Cerebellar cortex (tissue), 1 donor: ENCODE results near the gene NUDT3.
"Not testable (repeated sequence)": the region's sequence is repeated elsewhere in the genome, so short reads cannot be mapped to it uniquely, and the experiment has no call there.

Experiments used
- DNase-seq: peaks from one replicate; pipeline ENCODE4 v3.0.0-alpha.2; 2015; ENCODE audit warnings: low spot score

The NUDT3 gene

DNA sequence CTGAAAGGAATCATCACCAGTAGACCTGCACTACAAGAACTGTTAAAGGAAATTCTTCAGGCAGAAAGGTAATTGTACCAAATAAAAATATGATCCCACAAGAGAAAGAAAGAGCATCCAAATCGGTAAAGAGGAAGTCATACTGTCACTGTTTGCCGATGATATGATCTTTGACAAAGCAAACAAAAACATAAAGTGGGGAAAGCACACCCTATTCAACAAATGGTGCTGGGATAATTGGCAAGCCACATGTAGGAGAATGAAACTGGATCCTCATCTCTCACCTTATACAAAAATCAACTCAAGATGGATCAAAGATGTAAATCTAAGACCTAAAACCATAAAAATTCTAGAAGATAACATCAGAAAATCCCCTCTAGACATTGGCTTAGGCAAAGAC lies 140.1 kb downstream of the NUDT3 start:
- not testable (repeated sequence) for DNase-seq

DNA sequence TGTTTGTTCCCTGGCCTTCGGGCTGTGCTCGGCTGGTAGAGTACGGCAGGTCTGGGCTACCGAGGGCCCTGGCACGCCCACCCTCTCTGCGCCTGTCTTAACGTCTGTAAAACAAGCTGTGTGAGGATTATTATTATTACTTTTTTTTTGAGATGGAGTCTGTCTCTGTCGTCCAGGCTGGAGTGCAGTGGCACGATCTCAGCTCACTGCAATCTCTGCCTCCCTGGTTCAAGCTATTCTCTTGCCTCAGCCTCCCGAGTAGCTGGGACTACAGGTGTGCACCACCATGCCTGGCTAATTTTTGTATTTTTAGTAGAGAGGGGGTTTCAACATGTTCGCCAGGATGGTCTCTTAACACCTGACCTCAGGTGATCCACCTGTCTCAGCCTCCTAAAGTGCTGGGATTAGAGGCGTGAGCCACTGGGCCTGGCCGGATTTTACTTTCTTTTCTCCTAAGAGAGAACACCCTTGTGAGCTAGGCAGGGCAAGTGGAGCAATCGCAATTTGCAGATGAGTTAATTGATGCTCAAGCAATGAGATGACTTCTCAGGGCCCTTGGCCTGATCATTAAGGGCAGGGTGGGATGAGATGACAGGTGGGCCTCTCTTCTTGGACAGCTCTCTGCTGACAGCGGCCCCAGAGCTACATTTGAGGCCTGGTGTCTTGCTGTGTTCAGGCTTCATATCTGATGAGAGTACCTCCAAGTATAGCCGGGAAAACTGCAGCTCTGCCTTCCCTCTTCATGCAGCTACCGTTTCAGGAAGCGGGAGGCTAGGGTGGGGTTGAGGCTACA lies 142.8 kb downstream of the NUDT3 start:
- DNase-seq = no peak

GRCh38 chr6:34248727-34249468 lies 143.6 kb downstream of the NUDT3 start, which contains the start of gene SMIM29:
SMIM29 (minus strand) TSS chr6:34249006; CDS start chr6:34247791, 1,215 bp downstream.
- DNase-seq = peak; percentile 97

DNA sequence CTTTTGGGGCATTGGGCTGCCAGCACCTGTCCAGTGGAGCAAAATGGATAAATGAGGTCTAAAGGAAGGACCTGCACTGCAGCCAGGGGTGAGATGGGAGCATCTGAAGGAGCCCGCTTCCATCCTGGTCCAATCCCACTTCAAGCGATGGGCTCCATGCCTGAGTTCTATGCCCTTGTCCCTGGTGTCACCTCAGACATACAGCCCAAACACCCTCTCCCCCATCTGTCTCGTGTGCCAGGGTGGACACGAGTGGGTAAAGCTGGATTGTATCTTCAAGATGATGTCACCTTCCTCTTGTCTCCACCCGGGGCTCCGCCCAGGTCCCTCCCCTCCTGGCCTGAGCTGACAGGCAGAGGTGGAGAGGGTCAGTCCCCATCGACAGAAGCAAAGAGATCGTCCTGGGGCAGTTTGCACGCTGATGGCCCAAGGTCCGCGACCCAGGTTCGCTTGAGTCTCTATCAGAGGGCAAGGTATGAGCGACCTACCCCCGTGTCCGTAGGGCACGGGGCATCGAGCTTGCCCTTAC lies 144.2 kb downstream of the NUDT3 start:
- DNase-seq = peak; percentile 70

GRCh38 chr6:34247481-34248197 lies 144.8 kb downstream of the NUDT3 start:
- DNase-seq = peak; percentile 51

GRCh38 chr6:34246563-34247391 lies 145.7 kb downstream of the NUDT3 start:
- DNase-seq = peak; percentile 58

DNA sequence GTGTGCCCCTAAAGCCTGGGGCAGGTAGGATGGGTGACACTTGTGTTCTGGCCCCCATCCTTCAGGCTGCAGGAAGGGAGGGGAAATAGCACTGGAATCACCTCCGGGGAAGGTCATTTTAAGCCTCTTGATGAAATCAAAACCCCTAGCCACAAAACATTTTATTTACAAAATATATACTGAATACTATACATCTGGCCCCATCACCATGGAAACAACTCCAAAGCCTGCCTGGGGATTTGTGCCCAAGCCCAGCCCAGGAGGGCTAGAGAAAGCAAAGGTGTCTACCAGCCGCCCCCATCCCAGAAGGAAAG lies 146.3 kb downstream of the NUDT3 start:
- no peak for DNase-seq

DNA sequence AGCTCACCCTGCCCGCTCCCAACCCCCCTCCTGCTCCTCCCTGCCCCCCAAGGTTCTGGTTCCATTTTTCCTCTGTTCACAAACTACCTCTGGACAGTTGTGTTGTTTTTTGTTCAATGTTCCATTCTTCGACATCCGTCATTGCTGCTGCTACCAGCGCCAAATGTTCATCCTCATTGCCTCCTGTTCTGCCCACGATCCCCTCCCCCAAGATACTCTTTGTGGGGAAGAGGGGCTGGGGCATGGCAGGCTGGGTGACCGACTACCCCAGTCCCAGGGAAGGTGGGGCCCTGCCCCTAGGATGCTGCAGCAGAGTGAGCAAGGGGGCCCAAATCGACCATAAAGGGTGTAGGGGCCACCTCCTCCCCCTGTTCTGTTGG lies 146.7 kb downstream of the NUDT3 start:
- DNase-seq = not testable (repeated sequence)

GRCh38 chr6:34245032-34245760 lies 147.3 kb downstream of the NUDT3 start:
- DNase-seq = not testable (repeated sequence)

GRCh38 chr6:34243901-34244884 lies 148.3 kb downstream of the NUDT3 start:
- peak; percentile 50 for DNase-seq

- no peak for DNase-seq
Observed at GRCh38 chr6:34243131-34243771, 149.2 kb downstream of the NUDT3 start.

DNA sequence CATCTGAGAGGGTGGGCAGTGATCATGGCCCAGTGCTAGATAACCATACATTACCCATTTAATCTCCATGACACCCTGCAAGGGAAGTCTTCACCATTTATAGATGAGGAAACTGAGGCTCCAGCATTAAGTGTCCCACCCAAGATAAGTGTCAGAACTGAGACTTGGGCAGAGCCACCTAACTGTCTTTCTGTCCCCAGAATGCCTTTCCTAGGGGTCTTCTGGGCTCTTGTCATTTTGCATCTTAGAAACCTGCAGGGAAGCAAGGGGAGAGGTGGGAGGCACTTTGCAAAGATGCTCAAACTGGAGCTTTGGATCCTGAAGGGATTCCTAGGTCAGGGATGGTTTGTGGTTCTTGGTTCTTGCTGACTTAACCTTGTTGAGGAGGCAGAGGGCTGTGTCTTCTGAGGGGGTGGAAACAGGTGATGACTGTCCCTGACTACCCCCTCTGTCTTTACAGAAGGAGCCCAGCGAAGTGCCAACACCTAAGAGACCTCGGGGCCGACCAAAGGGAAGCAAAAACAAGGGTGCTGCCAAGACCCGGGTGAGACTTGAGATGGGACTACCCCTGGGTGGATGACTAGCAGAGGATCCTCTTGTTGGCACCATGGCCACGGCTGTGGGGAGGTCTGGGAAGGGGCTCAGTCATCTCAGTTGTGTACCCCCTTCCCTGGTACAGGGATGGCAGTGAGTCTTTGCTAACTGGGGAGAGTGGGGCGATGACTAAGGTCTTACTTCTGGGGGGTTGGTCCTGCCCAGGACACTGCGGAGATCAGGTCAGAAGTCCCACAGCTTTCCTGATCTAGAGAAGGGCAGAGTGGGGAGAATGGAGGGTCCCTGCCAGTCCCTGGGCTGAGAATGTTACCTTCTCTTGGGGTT lies 150.0 kb downstream of the NUDT3 start:
- DNase-seq = no peak

- DNase-seq = no peak
Observed at GRCh38 chr6:34241351-34242215, 150.9 kb downstream of the NUDT3 start.

- DNase-seq = no peak
Observed at GRCh38 chr6:34240329-34241248, 151.9 kb downstream of the NUDT3 start.

DNA sequence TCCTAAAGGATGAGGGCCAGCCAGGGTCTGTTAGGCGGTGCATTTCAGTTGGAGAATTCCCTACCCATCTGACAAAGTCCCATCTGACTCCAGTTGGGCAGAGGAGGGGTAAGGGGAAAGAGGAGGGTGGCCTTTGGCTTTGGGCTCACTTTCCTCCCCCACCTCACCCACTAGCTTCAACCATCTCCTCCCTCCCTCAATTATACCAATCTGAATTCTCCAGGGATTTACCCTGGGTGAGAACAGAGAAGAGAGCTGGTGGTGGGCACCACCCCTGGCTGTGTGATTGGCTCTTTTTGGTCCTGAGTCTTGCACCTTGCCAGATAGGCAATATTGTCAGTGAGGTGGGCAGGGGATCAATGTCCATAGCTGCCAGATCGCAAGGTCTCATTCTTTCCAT lies 152.6 kb downstream of the NUDT3 start:
- DNase-seq = no peak

DNA sequence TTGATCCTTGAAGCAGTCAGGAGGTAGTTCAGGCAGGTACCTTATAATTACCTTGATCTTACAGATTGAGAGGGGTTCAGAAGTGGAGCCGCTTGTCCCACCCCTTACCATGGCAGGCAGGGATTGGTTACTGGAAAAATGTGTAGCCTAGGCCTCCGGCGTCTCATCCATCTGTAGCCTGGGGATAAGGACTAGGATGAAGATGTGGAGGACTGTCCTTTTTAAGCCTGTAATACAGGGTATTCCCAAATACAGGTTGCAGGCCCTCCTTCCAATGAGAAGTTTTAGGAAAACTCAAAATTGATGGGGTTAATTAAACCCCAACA lies 153.0 kb downstream of the NUDT3 start:
- no peak for DNase-seq
